GM21526 (cell line): ENCODE measurements around the gene SPO11.
"Not testable (repeated sequence)": the region's sequence is repeated elsewhere in the genome, so short reads cannot be mapped to it uniquely, and the experiment has no call there.

Experiments used
- ATAC-seq: cut with Tn5 transposase; IDR thresholded peaks from one replicate; pipeline ENCODE4 v1.9.1; 2021; ENCODE audit warnings: moderate library complexity; ENCODE audit not compliant: unreplicated experiment, low FRiP score

SPO11 gene

GRCh38 chr20:57332105-57333089 is 2.8 kb downstream of the SPO11 start:
- ATAC-seq = no peak

- no peak for ATAC-seq
These were observed 5.8 kb downstream of the SPO11 start for GRCh38 chr20:57335392-57335791.

- no peak for ATAC-seq
These were observed 12.1 kb downstream of the SPO11 start for GRCh38 chr20:57341663-57342062.

GRCh38 chr20:57342829-57343228 is 13.2 kb downstream of the SPO11 start:
- no peak for ATAC-seq

- no peak for ATAC-seq
These were observed 16.9 kb downstream of the SPO11 start for GRCh38 chr20:57346477-57346876.

- ATAC-seq = no peak
These were observed 17.8 kb downstream of the SPO11 start for GRCh38 chr20:57347393-57347792.

GRCh38 chr20:57348200-57348921 is 18.8 kb downstream of the SPO11 start:
- not testable (repeated sequence) for ATAC-seq

- not testable (repeated sequence) for ATAC-seq
These were observed 19.4 kb downstream of the SPO11 start for GRCh38 chr20:57348922-57349574.

GRCh38 chr20:57350081-57350710 is 20.6 kb downstream of the SPO11 start:
- ATAC-seq = no peak

GRCh38 chr20:57350726-57351041 is 21.1 kb downstream of the SPO11 start:
- not testable (repeated sequence) for ATAC-seq

- peak; percentile 73 for ATAC-seq
These were observed 21.6 kb downstream of the SPO11 start, which contains the start of gene RAE1 for GRCh38 chr20:57351042-57351783. TSS of gene RAE1 (plus strand) at chr20:57351255. CDS start at chr20:57354039, 2,784 bp downstream.

GRCh38 chr20:57352305-57352704 is 22.7 kb downstream of the SPO11 start:
- ATAC-seq = no peak

- no peak for ATAC-seq
These were observed 23.7 kb downstream of the SPO11 start for GRCh38 chr20:57353351-57353750.

GRCh38 chr20:57361517-57361916 is 31.9 kb downstream of the SPO11 start:
- ATAC-seq = no peak

GRCh38 chr20:57364451-57364850 is 34.8 kb downstream of the SPO11 start:
- no peak for ATAC-seq

GRCh38 chr20:57369596-57369995 is 40.0 kb downstream of the SPO11 start:
- ATAC-seq = no peak

- no peak for ATAC-seq
These were observed 40.7 kb downstream of the SPO11 start for GRCh38 chr20:57370316-57370715.

- ATAC-seq = no peak
These were observed 41.8 kb downstream of the SPO11 start for GRCh38 chr20:57371363-57371762.

GRCh38 chr20:57372157-57372556 is 42.6 kb downstream of the SPO11 start:
- ATAC-seq = no peak
